Kidney capillary endothelial cell (primary cell): ENCODE measurements around the gene RERE.
"Not testable (repeated sequence)": the region's sequence is repeated elsewhere in the genome, so short reads cannot be mapped to it uniquely, and the experiment has no call there.

Source experiments
- DNase-seq: peaks from one replicate; pipeline ENCODE4 v3.0.0-alpha.2; 2018; ENCODE audit warnings: low spot score

Gene RERE

GRCh38 chr1:8402109-8402710 lies 415.2 kb downstream of the RERE start:
- DNase-seq: no peak

DNA sequence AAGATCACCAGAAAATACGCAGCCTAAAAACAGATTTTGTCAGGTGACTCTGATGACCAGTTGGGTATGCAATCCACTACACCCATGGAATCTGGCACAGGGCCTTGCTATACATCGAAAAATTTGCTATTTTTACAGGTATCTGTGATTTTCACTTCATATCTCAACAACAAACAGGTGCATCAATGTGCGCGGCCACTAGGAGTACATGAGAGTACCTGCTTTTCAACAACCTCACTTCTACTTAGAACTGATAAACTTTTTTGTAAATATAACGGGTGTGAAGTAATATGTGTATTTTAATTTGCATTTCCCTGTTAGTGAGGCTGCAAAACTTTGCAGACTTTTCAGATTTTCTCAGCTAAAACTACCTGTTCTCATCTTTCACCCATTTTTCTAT lies 418.8 kb downstream of the RERE start:
- no peak for DNase-seq

GRCh38 chr1:8398086-8398485 lies 419.4 kb downstream of the RERE start:
- DNase-seq: no peak

DNA sequence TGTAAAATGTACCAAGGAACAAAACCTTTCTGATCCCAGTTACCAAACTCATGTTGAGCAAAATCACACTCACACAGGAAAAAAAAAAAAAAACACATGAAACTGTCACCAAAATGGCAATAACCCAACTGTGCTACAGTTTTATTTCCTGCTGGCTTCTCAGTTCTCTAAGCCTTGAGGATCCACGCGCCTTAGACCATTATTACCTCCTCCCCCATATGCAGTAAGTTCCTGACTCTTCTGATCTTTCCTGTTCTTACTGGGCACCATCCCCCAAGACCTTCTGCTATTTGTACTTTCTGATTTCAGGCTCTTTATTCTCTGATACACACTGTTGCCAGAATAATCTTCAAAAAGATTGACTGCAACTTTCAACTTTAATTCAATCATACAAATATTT lies 419.9 kb downstream of the RERE start:
- DNase-seq: no peak

DNA sequence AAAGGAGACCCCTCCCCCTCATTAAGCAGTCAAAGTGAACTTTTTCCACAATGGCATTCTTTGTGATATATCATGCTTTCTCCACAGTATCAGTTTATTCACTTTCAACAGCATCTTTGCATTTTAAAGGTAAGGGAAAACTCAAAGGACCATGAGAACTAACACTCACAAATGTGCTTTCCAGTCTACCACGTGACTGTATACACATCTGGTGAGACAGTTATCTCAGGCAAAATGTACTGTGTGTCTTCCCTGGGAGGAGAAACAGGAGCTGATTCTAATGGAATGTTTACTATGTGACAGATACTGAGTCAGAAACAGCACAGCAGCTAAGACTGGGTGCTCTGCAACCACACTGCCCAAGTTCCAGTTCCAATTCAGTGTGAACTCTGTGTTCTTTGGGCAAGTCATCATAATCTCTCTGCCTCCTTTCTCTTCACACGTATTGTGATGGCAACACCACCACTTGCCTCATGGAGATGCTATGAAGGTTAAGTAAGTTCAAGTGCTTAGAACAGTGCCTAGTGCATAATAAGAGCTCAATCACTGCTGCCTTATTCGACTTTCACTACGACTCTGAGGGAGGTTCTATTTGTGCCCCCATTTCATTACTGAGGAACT lies 420.5 kb downstream of the RERE start:
- DNase-seq: peak; percentile 61

GRCh38 chr1:8396083-8396785 lies 421.2 kb downstream of the RERE start:
- DNase-seq: no peak

GRCh38 chr1:8395433-8395866 lies 422.0 kb downstream of the RERE start:
- DNase-seq: no peak

DNA sequence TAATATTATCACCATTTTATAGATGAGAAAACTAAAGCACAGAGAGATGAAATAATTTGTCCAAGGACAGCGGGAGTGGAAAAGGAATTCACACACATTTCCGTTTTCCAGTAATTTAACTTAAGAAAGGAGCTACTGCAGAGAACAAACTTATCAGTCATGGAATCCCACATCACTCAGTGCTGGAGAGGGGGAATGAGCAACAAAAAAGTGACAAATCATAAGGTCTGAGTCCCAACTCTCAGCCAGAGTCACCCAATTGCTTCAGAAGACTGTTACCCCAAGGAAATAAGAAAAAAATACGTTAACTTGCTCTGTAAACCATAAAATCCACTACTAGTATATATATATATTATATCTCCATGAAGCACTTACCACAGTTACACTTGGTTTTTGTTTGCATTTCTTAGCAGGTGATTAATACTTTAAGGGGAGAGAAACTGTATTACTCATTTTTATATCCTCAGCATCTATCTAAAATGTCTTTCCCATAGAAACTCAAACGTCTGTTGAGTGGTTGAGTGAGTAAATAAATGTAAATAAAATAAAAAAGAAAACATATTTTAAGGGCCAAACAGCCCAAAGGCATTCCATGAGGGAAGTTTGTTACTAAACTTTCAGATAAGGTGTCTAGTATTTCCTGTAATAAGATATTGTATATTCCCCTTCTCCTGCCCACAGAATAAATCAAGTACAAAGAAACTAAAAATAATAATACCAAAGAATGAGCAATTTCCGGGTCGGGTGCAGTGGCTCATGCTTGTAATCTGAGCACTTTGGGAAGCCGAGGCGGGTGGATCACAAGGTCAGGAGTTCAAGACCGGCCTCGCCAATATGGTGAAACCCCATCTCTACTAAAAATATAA lies 422.8 kb downstream of the RERE start:
- DNase-seq: no peak

GRCh38 chr1:8392522-8392921 lies 424.9 kb downstream of the RERE start:
- no peak for DNase-seq

GRCh38 chr1:8390707-8391106 lies 426.7 kb downstream of the RERE start:
- DNase-seq: no peak

GRCh38 chr1:8389958-8390535 lies 427.4 kb downstream of the RERE start:
- no peak for DNase-seq

DNA sequence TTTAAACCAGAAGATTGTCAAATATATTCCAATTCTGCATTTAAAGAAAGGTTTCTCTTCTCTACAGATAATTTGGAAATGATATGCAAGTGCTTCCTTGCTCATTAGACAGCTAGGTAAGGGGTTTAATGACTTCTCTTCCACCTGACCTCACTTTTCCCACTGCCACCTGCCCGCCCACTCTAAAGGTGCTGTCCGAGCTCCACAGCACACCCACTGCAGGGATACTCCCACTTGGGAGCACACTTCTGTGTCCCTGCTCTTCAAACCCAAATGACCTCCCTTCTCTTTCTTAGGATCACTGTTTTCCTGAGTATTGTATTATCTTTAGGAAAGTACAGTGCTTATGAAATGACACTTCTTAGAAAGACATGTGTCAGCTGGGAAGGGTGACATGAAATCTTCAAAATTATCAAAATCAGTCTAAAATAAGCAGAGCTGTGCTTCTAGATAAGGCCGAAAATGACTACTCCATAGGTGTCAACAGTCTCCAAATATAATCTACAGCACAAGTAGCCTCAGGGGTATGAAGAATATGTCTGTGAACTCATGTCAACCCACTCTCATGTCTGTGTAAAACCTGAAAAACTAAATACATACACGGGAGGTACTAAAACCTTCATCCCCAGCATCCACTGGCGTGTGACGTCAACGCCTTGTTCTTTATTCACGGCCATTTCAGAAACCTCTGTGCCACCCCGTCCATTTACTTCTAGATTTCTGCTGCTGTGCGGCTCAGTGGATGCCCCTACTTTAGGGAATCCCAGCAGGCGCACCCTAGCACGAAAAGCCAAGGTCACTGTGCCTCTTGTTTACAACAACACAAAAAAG lies 428.5 kb downstream of the RERE start:
- DNase-seq: no peak

- no peak for DNase-seq
Observed at GRCh38 chr1:8386247-8386646, 431.2 kb downstream of the RERE start.

GRCh38 chr1:8384577-8384976 lies 432.9 kb downstream of the RERE start:
- no peak for DNase-seq

GRCh38 chr1:8384088-8384487 lies 433.4 kb downstream of the RERE start:
- DNase-seq: no peak

DNA sequence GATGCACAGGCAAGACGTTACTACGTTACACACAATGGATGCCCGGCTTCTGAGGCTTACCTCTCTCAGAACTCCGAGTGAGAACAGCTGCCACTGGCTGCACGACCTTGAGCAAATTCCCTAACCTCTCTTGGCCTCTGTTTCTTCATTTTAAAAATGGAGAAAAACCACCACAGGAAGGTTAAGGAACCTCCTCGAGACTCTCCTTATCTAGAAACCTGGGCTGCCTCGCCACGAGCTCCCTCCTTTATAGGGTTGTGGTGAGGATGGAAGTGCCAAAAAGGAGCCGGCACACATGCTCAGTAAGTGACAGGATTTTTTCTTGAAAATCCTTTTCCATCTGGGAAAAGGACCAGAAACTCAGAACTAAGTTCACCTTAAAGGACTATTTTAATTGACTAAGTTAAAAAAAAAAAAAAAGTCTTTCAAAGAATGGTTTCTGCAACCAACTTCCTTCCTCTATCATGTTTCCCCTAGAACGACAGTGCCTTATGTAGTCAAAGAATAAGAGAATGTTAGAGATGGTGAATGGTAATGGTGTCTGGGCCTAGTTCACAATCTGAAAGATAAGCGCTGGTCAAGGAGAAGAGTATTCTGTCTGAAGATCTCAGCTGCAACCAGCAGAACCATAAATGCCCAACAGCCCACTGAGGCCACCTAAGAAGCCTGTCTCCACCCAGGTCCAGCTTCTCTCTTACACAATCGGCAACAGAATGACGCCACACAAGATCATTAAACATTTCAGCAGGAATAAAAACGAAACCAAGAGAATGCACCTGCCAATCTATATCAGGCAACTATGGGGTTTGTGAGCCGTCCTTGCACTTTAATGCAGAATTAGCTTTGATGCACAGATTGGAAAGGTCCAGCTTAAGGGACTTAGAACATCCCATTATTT lies 434.6 kb downstream of the RERE start:
- no peak for DNase-seq

DNA sequence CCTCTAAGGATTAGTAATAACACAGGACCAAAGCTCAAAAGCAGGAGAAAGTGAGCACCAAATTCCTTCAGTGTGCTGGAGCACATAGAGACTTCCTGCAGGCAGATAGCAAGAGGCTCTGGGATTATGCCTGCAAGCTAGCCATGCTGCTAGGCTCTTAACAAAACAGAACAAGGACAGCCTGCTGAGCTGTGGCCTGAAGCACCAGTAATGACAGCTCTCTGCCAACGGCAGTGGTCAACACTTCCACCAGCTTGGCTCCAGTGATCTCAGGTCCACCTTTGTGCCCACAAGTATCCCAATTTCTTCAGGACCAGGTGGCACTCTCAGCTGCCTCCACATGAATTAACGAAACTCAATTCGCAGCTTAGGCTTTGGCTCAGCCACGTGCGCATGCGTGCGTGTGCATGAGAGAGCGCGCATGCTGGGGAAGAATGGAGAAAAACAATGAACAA lies 435.4 kb downstream of the RERE start:
- no peak for DNase-seq

GRCh38 chr1:8381618-8382017 lies 435.8 kb downstream of the RERE start:
- no peak for DNase-seq

GRCh38 chr1:8380310-8380709 lies 437.1 kb downstream of the RERE start:
- DNase-seq: not testable (repeated sequence)

DNA sequence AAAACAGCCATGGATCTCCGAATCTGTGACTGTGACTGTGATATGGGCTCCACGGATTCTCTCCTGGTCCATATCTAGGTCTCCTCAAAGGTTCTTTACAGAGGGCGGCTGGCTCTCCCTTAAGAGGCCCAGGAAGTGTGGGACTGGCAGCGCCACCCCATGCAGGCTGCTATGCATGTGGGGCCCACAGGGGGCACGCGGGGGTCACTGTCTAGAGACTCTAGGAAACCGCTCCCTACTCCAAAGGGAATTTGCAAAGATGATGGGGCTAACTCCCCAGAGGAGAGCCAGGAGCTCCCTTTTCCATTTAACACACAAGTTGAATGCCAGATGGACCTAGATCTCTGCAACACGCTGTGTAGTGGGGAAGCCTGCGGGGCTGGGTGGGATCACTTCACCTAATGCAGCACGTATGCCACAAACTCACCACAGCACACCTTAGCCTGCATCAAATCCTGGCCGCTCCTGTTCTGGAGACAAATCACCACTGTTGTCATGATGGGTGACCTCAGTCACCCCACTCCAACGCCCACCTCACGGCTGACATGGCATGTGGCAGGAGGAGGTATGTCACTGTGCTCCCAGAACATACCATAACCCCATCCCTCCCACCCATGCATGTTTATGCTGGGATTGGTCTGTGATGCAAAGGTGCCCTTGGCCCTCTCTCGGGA lies 437.8 kb downstream of the RERE start:
- DNase-seq: no peak
